Suprapubic skin (tissue), 4 donors: ENCODE results near the gene ADGRG7. TPM values are rescaled to one million over a fixed set of nuclear protein-coding genes. Genes with fewer than 3 reads are reported as not detected.
"Not testable (repeated sequence)": the region's sequence is repeated elsewhere in the genome, so short reads cannot be mapped to it uniquely, and the experiment has no call there.

Source experiments
- DNase-seq, 2 donors: peaks; one replicate each; pipeline ENCODE4 v3.0.0-alpha.2; 2019; ENCODE audit warnings: low spot score in 2 of 2
- H3K27ac ChIP-seq: fragments of 200-600 bp; sonication (generic); one replicate; pipeline ENCODE4 v1.5.1; 2019
- H3K27me3 ChIP-seq: fragments of 200-600 bp; sonication (generic); one replicate; pipeline ENCODE4 v1.5.1; 2019
- H3K36me3 ChIP-seq: fragments of 200-600 bp; sonication (generic); one replicate; pipeline ENCODE4 v1.5.1; 2019
- H3K4me1 ChIP-seq: fragments of 200-600 bp; sonication (generic); one replicate; pipeline ENCODE4 v1.5.1; 2019
- H3K4me3 ChIP-seq: fragments of 200-600 bp; sonication (generic); one replicate; pipeline ENCODE4 v1.5.1; 2019; ENCODE audit warnings: mild to moderate bottlenecking
- H3K9me3 ChIP-seq: fragments of 200-600 bp; sonication (generic); one replicate; pipeline ENCODE4 v1.5.1; 2019
- CTCF ChIP-seq, 2 donors: fragments of 200-600 bp in 1 of 2; fragments of 450-650 bp in 1 of 2; sonication (generic) in 1 of 2; IDR thresholded peaks; one replicate each; pipeline ENCODE4 v1.5.1; 2016 to 2019; ENCODE audit warnings: antibody characterized with exemption in 2 of 2, mild to moderate bottlenecking in 1 of 2, moderate library complexity in 1 of 2
- EP300 ChIP-seq: sonication (generic); formaldehyde crosslinking; IDR thresholded peaks from one replicate; pipeline ENCODE4 v1.6.1; 2017; ENCODE audit warnings: antibody characterized with exemption
- POLR2A ChIP-seq, 2 donors: fragments of 450-650 bp; IDR thresholded peaks; one replicate each; pipeline ENCODE4 v1.6.1; 2017; ENCODE audit warnings: antibody characterized with exemption in 2 of 2, mild to moderate bottlenecking in 2 of 2, moderate library complexity in 2 of 2
- POLR2AphosphoS5 ChIP-seq, 3 donors: sonication (generic); formaldehyde crosslinking; IDR thresholded peaks; one replicate each; pipeline ENCODE4 v1.6.1; 2017; ENCODE audit warnings: antibody characterized with exemption in 3 of 3
- WGBS: methylation state at CpG from one replicate; pipeline ENCODE4 v1.1.5; 2018; 5-methylcytosine and 5-hydroxymethylcytosine counted together
- total RNA-seq, 4 donors: library from RNA; depleted of rRNA; stranded (reverse); fragments of >200 nt; gene quantifications; one replicate each; pipeline ENCODE4 v1.1.0, GENCODE V29; 2016

ADGRG7 gene
- total RNA-seq, 4 donors from 2014 or later, result 0.32 TPM; not detected in 3

GRCh38 chr3:100650651-100651619 lies 41.5 kb downstream of the ADGRG7 start:
- DNase-seq, result no peak
- H3K4me1 ChIP-seq, result peaks cover 5% of the 10 kb centered on the region
- H3K27me3 ChIP-seq, result no peaks in the 10 kb centered on the region
- 36% methylated on average over 4 of the region's 4 CpGs for WGBS
- H3K27ac ChIP-seq, result peak overlapping the region; percentile 50
- H3K9me3 ChIP-seq, result no peaks in the 10 kb centered on the region
- no peaks in the 10 kb centered on the region for H3K36me3 ChIP-seq
- no peak overlapping the region for H3K4me3 ChIP-seq
- TF ChIP-seq POLR2A (IDR thresholded peaks at IDR 0.05), result no peak
- no peak for TF ChIP-seq POLR2AphosphoS5 (IDR thresholded peaks at IDR 0.05)
- TF ChIP-seq CTCF (IDR thresholded peaks at IDR 0.05), result no peak
- TF ChIP-seq EP300, result no peak

GRCh38 chr3:100653604-100654294 lies 44.3 kb downstream of the ADGRG7 start:
- H3K9me3 ChIP-seq, result no peaks in the 10 kb centered on the region
- H3K4me3 ChIP-seq, result no peak overlapping the region
- no peak overlapping the region for H3K27ac ChIP-seq
- TF ChIP-seq CTCF (IDR thresholded peaks at IDR 0.05), result no peak
- TF ChIP-seq EP300, result no peak
- no peak for DNase-seq
- no peaks in the 10 kb centered on the region for H3K27me3 ChIP-seq
- H3K36me3 ChIP-seq, result no peaks in the 10 kb centered on the region
- peaks cover 5% of the 10 kb centered on the region for H3K4me1 ChIP-seq
- WGBS, result 90% methylated on average over 13 of the region's 13 CpGs

- Histone ChIP-seq H3K4me3 (no peak overlapping the region), H3K27ac (no peak overlapping the region), H3K9me3 (no peaks in the 10 kb centered on the region), H3K4me1 (no peaks in the 10 kb centered on the region), H3K36me3 (no peaks in the 10 kb centered on the region), H3K27me3 (no peaks in the 10 kb centered on the region)
- 79% methylated on average over 2 of the region's 2 CpGs for WGBS
- TF ChIP-seq EP300 (no peak), POLR2A (IDR thresholded peaks at IDR 0.05) (no peak), POLR2AphosphoS5 (IDR thresholded peaks at IDR 0.05) (no peak), CTCF (IDR thresholded peaks at IDR 0.05) (no peak)
- DNase-seq, result no peak
These were observed 47.5 kb downstream of the ADGRG7 start for GRCh38 chr3:100656945-100657344.

GRCh38 chr3:100661294-100661693 lies 51.9 kb downstream of the ADGRG7 start:
- not testable (repeated sequence) for H3K4me3 ChIP-seq, DNase-seq, H3K4me1 ChIP-seq, H3K27me3 ChIP-seq, H3K9me3 ChIP-seq, H3K27ac ChIP-seq, H3K36me3 ChIP-seq

GRCh38 chr3:100662113-100662823 lies 52.9 kb downstream of the ADGRG7 start:
- TF ChIP-seq CTCF (IDR thresholded peaks at IDR 0.05), result no peak
- TF ChIP-seq POLR2A (IDR thresholded peaks at IDR 0.05), result no peak
- no peak for TF ChIP-seq EP300
- TF ChIP-seq POLR2AphosphoS5 (IDR thresholded peaks at IDR 0.05), result no peak
- Histone ChIP-seq H3K4me1 (no peaks in the 10 kb centered on the region), H3K27ac (no peak overlapping the region), H3K27me3 (no peaks in the 10 kb centered on the region), H3K36me3 (no peaks in the 10 kb centered on the region), H3K4me3 (no peak overlapping the region), H3K9me3 (no peaks in the 10 kb centered on the region)
- WGBS, result 61% methylated on average over 2 of the region's 2 CpGs
- no peak for DNase-seq
